B cell (primary cell): Measurements from ENCODE around the gene GPBP1. TPM values are rescaled to one million over a fixed set of nuclear protein-coding genes. Genes with fewer than 3 reads are reported as not detected.

Experiments
- ATAC-seq: fragments of 200-7000 bp; cut with Tn5 transposase; one replicate; pipeline ENCODE4 v1.10.0; 2021; ENCODE audit warnings: low read depth, mild to moderate bottlenecking, moderate number of reproducible peaks, moderate library complexity
- CTCF ChIA-PET: fragments of 350-600 bp; sonication (Branson Sonifier 250); formaldehyde crosslinking; loops from one replicate; lab custom pipeline; 2021; ENCODE audit warnings: antibody characterized with exemption, inconsistent platforms; lab: Charles Lee
- POLR2A ChIA-PET: fragments of 350-600 bp; sonication (Branson Sonifier 250); formaldehyde crosslinking; loops from one replicate; lab custom pipeline; 2021; ENCODE audit warnings: antibody characterized with exemption; lab: Charles Lee
- DNase-seq: peaks from one replicate; pipeline ENCODE4 v3.0.0; 2013
- H2AFZ ChIP-seq: 2 replicates; pipeline ENCODE4 v1.6.1; 2012; ENCODE audit warnings: mild to moderate bottlenecking, low read depth, low read length; ENCODE audit not compliant: insufficient read depth, poor library complexity, severe bottlenecking
- H3K27ac ChIP-seq, 2 donors: 1 replicate in 1 of 2; 2 replicates in 1 of 2; pipeline ENCODE4 v1.5.1; 2012 to 2013; ENCODE audit warnings: low read length in 2 of 2, mild to moderate bottlenecking in 2 of 2, moderate library complexity in 1 of 2
- H3K27me3 ChIP-seq, 4 experiments: fragments of 200-600 bp in 1 of 4; sonication (generic) in 1 of 4; replicated peaks in 1 of 4; 1 replicate in 2 of 4; 2 replicates in 2 of 4; pipeline versions ENCODE4 v1.6.1 to v1.7.0; 2013 to 2016; ENCODE audit warnings: low read length in 3 of 4, mild to moderate bottlenecking in 2 of 4, mixed read lengths in 1 of 4, moderate library complexity in 1 of 4; ENCODE audit not compliant: insufficient read depth in 4 of 4, control insufficient read depth in 3 of 4; ENCODE audit errors: control extremely low read depth in 1 of 4
- H3K36me3 ChIP-seq, 2 experiments: replicated peaks in 1 of 2; 1 replicate in 1 of 2; 2 replicates in 1 of 2; pipeline versions ENCODE4 v1.6.1 to v1.7.1; 2013; ENCODE audit warnings: low read length in 1 of 2; ENCODE audit not compliant: insufficient read depth in 2 of 2, control insufficient read depth in 1 of 2; ENCODE audit errors: control extremely low read depth in 1 of 2, extremely low read depth in 1 of 2
- H3K4me1 ChIP-seq, 2 donors: fragments of 200-600 bp in 1 of 2; sonication (generic) in 1 of 2; 1 replicate in 1 of 2; 2 replicates in 1 of 2; pipeline versions ENCODE4 v1.5.1 to v1.6.1; 2013 to 2017; ENCODE audit warnings: low read length in 2 of 2; ENCODE audit not compliant: control insufficient read depth in 2 of 2, insufficient read depth in 2 of 2
- H3K4me2 ChIP-seq: replicated peaks from 2 replicates; pipeline ENCODE3; 2012; ENCODE audit warnings: mild to moderate bottlenecking, low read depth, low read length; ENCODE audit not compliant: poor library complexity, severe bottlenecking
- H3K4me3 ChIP-seq, 5 experiments: fragments of 200-600 bp in 1 of 5; sonication (generic) in 1 of 5; 1 replicate in 3 of 5; 2 replicates in 2 of 5; pipeline versions ENCODE4 v1.5.1 to v1.7.0; 2011 to 2016; ENCODE audit warnings: low read length in 4 of 5, mild to moderate bottlenecking in 4 of 5, low read depth in 2 of 5, control low read depth in 1 of 5, moderate library complexity in 1 of 5; ENCODE audit not compliant: insufficient read depth in 1 of 5; ENCODE audit errors: control extremely low read depth in 1 of 5, extremely low read depth in 1 of 5
- H3K79me2 ChIP-seq: fragments of 200-600 bp; sonication (generic); one replicate; pipeline ENCODE4 v1.6.0; 2016; ENCODE audit warnings: low read length; ENCODE audit not compliant: control insufficient read depth, insufficient read depth
- H3K9ac ChIP-seq: fragments of 200-600 bp; sonication (generic); 2 replicates; pipeline ENCODE4 v1.6.1; 2017; ENCODE audit warnings: mild to moderate bottlenecking, low read length, moderate library complexity
- H3K9me3 ChIP-seq, 3 donors: one replicate each; pipeline versions ENCODE4 v1.6.1 to v1.7.1; 2013; ENCODE audit warnings: low read length in 2 of 3; ENCODE audit not compliant: control insufficient read depth in 2 of 3, insufficient read depth in 1 of 3; ENCODE audit errors: control extremely low read depth in 1 of 3
- H4K20me1 ChIP-seq: 2 replicates; pipeline ENCODE4 v1.6.0; 2012; ENCODE audit warnings: mild to moderate bottlenecking, low read length; ENCODE audit not compliant: insufficient read depth, control insufficient read depth, poor library complexity, severe bottlenecking
- H3K27ac Mint-ChIP-seq: one replicate; pipeline ENCODE4 v1.8.0; 2021; ENCODE audit warnings: mixed read lengths
- H3K27me3 Mint-ChIP-seq: one replicate; pipeline ENCODE4 v1.8.0; 2021; ENCODE audit warnings: mixed read lengths
- H3K4me1 Mint-ChIP-seq: one replicate; pipeline ENCODE4 v1.8.0; 2021; ENCODE audit warnings: mixed read lengths
- H3K4me3 Mint-ChIP-seq: one replicate; pipeline ENCODE4 v1.8.0; 2021; ENCODE audit warnings: mixed read lengths
- H3K9me3 Mint-ChIP-seq: one replicate; pipeline ENCODE4 v1.8.0; 2022; ENCODE audit warnings: mixed read lengths; ENCODE audit not compliant: insufficient read depth
- CTCF ChIP-seq: fragments of 200-600 bp; IDR thresholded peaks from one replicate; pipeline ENCODE4 v1.8.0; 2022; ENCODE audit warnings: antibody characterized with exemption, mild to moderate bottlenecking
- EZH2 ChIP-seq: IDR thresholded peaks from 2 replicates; pipeline ENCODE4 v1.6.1; 2012; ENCODE audit warnings: borderline replicate concordance, low read depth, mild to moderate bottlenecking, moderate library complexity, low read length; ENCODE audit not compliant: insufficient read depth, poor library complexity, severe bottlenecking
- WGBS: methylation state at CpG from one replicate; pipeline ENCODE4 v1.1.5; 2013; ENCODE audit warnings: missing lambda C conversion rate; ENCODE audit not compliant: insufficient coverage; 5-methylcytosine and 5-hydroxymethylcytosine counted together
- intact Hi-C: fragments of 100-400 bp; cut with micrococcal nuclease; formaldehyde crosslinking; loops from one replicate; pipeline ENCODE4 v1.10.0; 2022
- polyA minus RNA-seq: library from RNA; depleted of rRNA, polyadenylated mRNA; stranded (reverse); fragments of >200 nt; gene quantifications from 2 replicates; pipeline ENCODE4 v1.2.3, GENCODE V29; 2012
- polyA plus RNA-seq: library from polyadenylated mRNA; depleted of rRNA; stranded (reverse); fragments of >200 nt; gene quantifications from 2 replicates; pipeline ENCODE4 v1.2.3, GENCODE V29; 2012
- total RNA-seq, 2 donors: library from RNA; stranded (reverse); fragments of 120-200 nt in 1 of 2; gene quantifications; 1 replicate in 1 of 2; 2 replicates in 1 of 2; pipeline versions ENCODE4 v1.2.3 to v1.2.4, GENCODE V29; 2013 to 2022

The GPBP1 gene
- total RNA-seq (152 and 159 TPM in 2 replicates), polyA plus RNA-seq (30.9 and 65.3 TPM in 2 replicates), polyA minus RNA-seq (38.7 and 49.9 TPM in 2 replicates)
- total RNA-seq (2013), result 178 TPM

- TF ChIP-seq CTCF (no peak), EZH2 (no peak)
- ChIA-PET CTCF (interaction anchor here (0.7 to 1.9 kb wide), 8 partner anchors 15 to 1287 kb away, joined by 3 to 9 read pairs (median 6); partner anchors contain the start of genes PLK2 and SETD9), POLR2A (interaction anchor here (0.5 to 1.4 kb wide), 8 partner anchors 14 to 437 kb away, joined by 3 to 17 read pairs (median 4); partner anchors contain the start of gene SETD9)
- peaks cover 39% of the 10 kb centered on the region for H3K4me1 Mint-ChIP-seq
- H3K9me3 Mint-ChIP-seq, result no peaks in the 10 kb centered on the region
- H3K4me3 Mint-ChIP-seq, result peak within 1 kb of the TSS; percentile 97
- Histone ChIP-seq H3K4me1 (peaks cover 42 to 46% of the 10 kb centered on the region in 2 donors), H3K9me3 (peaks cover 0 to 4% (median 0%) of the 10 kb centered on the region in 3 donors), H3K4me2 (peak within 1 kb of the TSS; percentile 88), H3K27me3 (no peaks in the 10 kb centered on the region), H3K9ac (peak within 1 kb of the TSS; percentile 97), H3K4me3 (peak within 1 kb of the TSS; percentile 87 to 100 (median 97)), H3K36me3 (peaks cover 0 to 2% of the 10 kb centered on the region in 2 experiments), H4K20me1 (peaks cover 22% of the 10 kb centered on the region), H3K27ac (peak within 1 kb of the TSS; percentile 98 to 100), H3K79me2 (peaks cover 69% of the 10 kb centered on the region), H2AFZ (peak within 1 kb of the TSS; percentile 71)
- peak; percentile 99 for DNase-seq
- WGBS, result under 1% methylated on average over 70 of the region's 83 CpGs
- intact Hi-C loops, result loop anchor here (1.0 to 10.0 kb wide), 14 partner anchors 15 to 1869 kb away; partner anchors contain the start of genes DHX29, MAP3K1, MIER3 and MTREX
- ATAC-seq, result peak; percentile 76
- peak within 1 kb of the TSS; percentile 98 for H3K27ac Mint-ChIP-seq
- no peaks in the 10 kb centered on the region for H3K27me3 Mint-ChIP-seq
These were observed at the start of gene GPBP1 for GRCh38 chr5:57173319-57174127. GPBP1 (plus strand) TSS chr5:57174059; CDS start chr5:57214131, 40,072 bp downstream.
